Fibroblast of the aortic adventitia (primary cell): ENCODE data around the gene PRPF18. TPM values are rescaled to one million over a fixed set of nuclear protein-coding genes. Genes with fewer than 3 reads are reported as not detected.

Experiments
- DNase-seq: peaks from one replicate; pipeline ENCODE4 v3.0.0-alpha.2; 2010; ENCODE audit warnings: low read depth
- H3K4me3 ChIP-seq: 2 replicates; pipeline ENCODE4 v1.5.1; 2011; ENCODE audit warnings: low read depth, mild to moderate bottlenecking, control low read depth, low read length, moderate library complexity
- CTCF ChIP-seq: IDR thresholded peaks from 2 replicates; pipeline ENCODE4 v1.5.1; 2011; ENCODE audit warnings: mild to moderate bottlenecking, low read length, control low read depth, inconsistent platforms; ENCODE audit not compliant: insufficient read depth
- total RNA-seq: library from RNA; depleted of rRNA; stranded (reverse); fragments of >200 nt; gene quantifications from 2 replicates; pipeline ENCODE4 v1.2.3, GENCODE V29; 2012; ENCODE audit warnings: low replicate concordance

PRPF18 gene
- total RNA-seq, 1 donor = 37.0 TPM

- DNase-seq = no peak
- no peak overlapping the region for H3K4me3 ChIP-seq
- no peak for TF ChIP-seq CTCF
These were observed 85.1 kb downstream of the PRPF18 start for GRCh38 chr10:13671904-13672303.

- no peak for TF ChIP-seq CTCF
- H3K4me3 ChIP-seq = no peak overlapping the region
- no peak for DNase-seq
These were observed 85.8 kb downstream of the PRPF18 start for GRCh38 chr10:13672548-13672947.

- H3K4me3 ChIP-seq = no peak overlapping the region
- DNase-seq = no peak
- no peak for TF ChIP-seq CTCF
These were observed 86.4 kb downstream of the PRPF18 start for GRCh38 chr10:13673156-13673555.

- DNase-seq = no peak
- no peak overlapping the region for H3K4me3 ChIP-seq
- no peak for TF ChIP-seq CTCF
These were observed 88.2 kb downstream of the PRPF18 start for GRCh38 chr10:13674645-13675588.

GRCh38 chr10:13678101-13678843, 91.5 kb downstream of the PRPF18 start:
- no peak overlapping the region for H3K4me3 ChIP-seq
- DNase-seq = no peak
- no peak for TF ChIP-seq CTCF

Other genes starting within 250 kb of the PRPF18 start
- gene SEPHS1, start 238.7 kb upstream of the PRPF18 start, total RNA-seq = 9.8 and 35.2 TPM in 2 replicates
- gene BEND7, start 58.0 kb upstream of the PRPF18 start, total RNA-seq = 2.6 and 3.2 TPM in 2 replicates